Naive thymus-derived CD8-positive, alpha-beta T cell (primary cell): ENCODE measurements around the gene ARHGEF38. TPM values are rescaled to one million over a fixed set of nuclear protein-coding genes. Genes with fewer than 3 reads are reported as not detected.

Source experiments
- ATAC-seq, 2 donors: fragments of 150-1000 bp; cut with Tn5 transposase in 1 of 2; sonication (Bioruptor Pico), chemical (Tn5 transposase) in 1 of 2; 1 replicate in 1 of 2; 2 replicates in 1 of 2; pipeline ENCODE4 v1.10.0; 2021; ENCODE audit warnings: mild to moderate bottlenecking in 2 of 2, moderate library complexity in 2 of 2
- POLR2A ChIA-PET: fragments of 350-600 bp; sonication (Branson Sonifier 250); formaldehyde crosslinking; loops from one replicate; lab custom pipeline; 2021; ENCODE audit warnings: antibody characterized with exemption; lab: Charles Lee
- DNase-seq, 10 donors: peaks; one replicate each; pipeline versions ENCODE4 v3.0.0 to v3.0.0-alpha.2; 2020 to 2022
- H3K27ac Mint-ChIP-seq, 10 donors: one replicate each; pipeline ENCODE4 v1.8.0; 2020 to 2022; ENCODE audit warnings: mild to moderate bottlenecking in 10 of 10, mixed read lengths in 10 of 10, moderate library complexity in 4 of 10, inconsistent platforms in 1 of 10
- H3K27me3 Mint-ChIP-seq, 5 donors: one replicate each; pipeline ENCODE4 v1.8.0; 2021 to 2022; ENCODE audit warnings: mixed read lengths in 5 of 5
- H3K36me3 Mint-ChIP-seq, 3 donors: one replicate each; pipeline ENCODE4 v1.8.0; 2020 to 2022; ENCODE audit warnings: mixed read lengths in 3 of 3, mild to moderate bottlenecking in 2 of 3, inconsistent platforms in 1 of 3
- H3K4me1 Mint-ChIP-seq, 4 donors: one replicate each; pipeline ENCODE4 v1.8.0; 2021 to 2022; ENCODE audit warnings: mixed read lengths in 4 of 4
- H3K4me3 Mint-ChIP-seq, 10 donors: one replicate each; pipeline ENCODE4 v1.8.0; 2020 to 2022; ENCODE audit warnings: mild to moderate bottlenecking in 10 of 10, mixed read lengths in 10 of 10, moderate library complexity in 6 of 10, inconsistent platforms in 1 of 10
- H3K9me3 Mint-ChIP-seq, 9 donors: one replicate each; pipeline ENCODE4 v1.8.0; 2020 to 2022; ENCODE audit warnings: mixed read lengths in 9 of 9, mild to moderate bottlenecking in 3 of 9, inconsistent platforms in 1 of 9, moderate library complexity in 1 of 9
- polyA plus RNA-seq, 3 donors: library from polyadenylated mRNA; unstranded; fragments of 300-500 nt; fragmentation: Illumina TruSeq; gene quantifications; one replicate each; pipeline ENCODE4 v1.2.3, GENCODE V29; 2021
- total RNA-seq, 8 experiments: library from RNA in 2 of 8; stranded (reverse) in 2 of 8; gene quantifications; one replicate each; pipeline ENCODE4 v1.2.3 and lab custom pipeline; 2021 to 2026

The ARHGEF38 gene
- total RNA-seq (not detected), polyA plus RNA-seq (not detected), total RNA-seq (lab: John Stamatoyannopoulos, UW) (0 to 0.07 (median 0) reads per million in 6 experiments)

GRCh38 chr4:105551965-105552746, at the start of gene ARHGEF38:
ARHGEF38 (plus strand) TSS chr4:105552620; CDS start chr4:105552766, 146 bp downstream.
- Mint-ChIP-seq H3K4me1 (peaks cover 0 to 7% (median under 1%) of the 10 kb centered on the region in 4 donors), H3K27ac (no peak within 1 kb of the TSS), H3K9me3 (no peaks in the 10 kb centered on the region), H3K27me3 (peaks cover 0 to 6% (median 3%) of the 10 kb centered on the region in 5 donors), H3K36me3 (no peaks in the 10 kb centered on the region), H3K4me3 (no peak within 1 kb of the TSS)
- no peak for DNase-seq
- ATAC-seq, result no peak
- POLR2A ChIA-PET, result no interaction called here

DNA sequence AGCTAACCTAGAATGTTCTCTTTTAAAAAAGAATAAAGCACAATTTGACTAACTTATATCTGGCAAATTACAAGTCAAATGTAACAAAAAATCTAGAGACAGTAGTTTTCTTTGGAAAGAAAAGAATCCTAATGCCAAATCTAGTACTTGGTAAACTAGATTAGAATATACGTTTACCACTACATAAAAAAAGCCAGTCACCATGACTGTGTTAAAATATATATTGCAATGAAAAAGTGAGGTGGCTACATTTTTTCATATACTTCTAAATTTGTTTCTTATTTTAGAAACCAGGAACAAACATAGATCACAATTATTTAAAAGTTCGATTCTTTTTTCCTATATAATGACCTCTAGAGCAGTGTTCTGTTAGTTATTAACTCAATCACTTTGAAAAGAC, 48.9 kb upstream of the ARHGEF38 start:
- ATAC-seq (no peak), DNase-seq (no peak)
- Mint-ChIP-seq H3K36me3 (no peaks in the 10 kb centered on the region), H3K4me3 (no peak overlapping the region), H3K4me1 (no peaks in the 10 kb centered on the region), H3K27ac (no peak overlapping the region), H3K9me3 (no peaks in the 10 kb centered on the region), H3K27me3 (peaks cover 0 to 8% (median 4%) of the 10 kb centered on the region in 5 donors)
- POLR2A ChIA-PET, result no interaction called here

DNA sequence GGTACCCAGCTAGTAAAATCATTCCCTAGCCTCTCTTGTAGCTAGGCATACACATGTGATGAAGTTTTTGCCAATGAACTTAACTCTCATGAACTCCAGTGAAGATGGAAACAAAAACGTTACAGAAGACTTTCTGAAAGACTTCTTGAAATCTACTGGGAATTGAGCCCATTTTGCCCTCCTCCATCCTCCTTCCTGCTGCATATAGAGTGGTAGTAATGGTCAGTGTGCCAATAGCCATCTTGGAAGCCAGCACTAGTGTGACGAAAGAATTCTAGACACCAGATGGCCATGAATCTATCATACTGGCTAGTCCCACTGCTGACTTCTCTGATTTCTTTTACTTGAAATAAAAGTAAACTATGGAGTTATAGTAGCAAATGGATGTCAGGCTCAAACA, 47.7 kb upstream of the ARHGEF38 start:
- POLR2A ChIA-PET, result no interaction called here
- no peaks in the 10 kb centered on the region for H3K4me1 Mint-ChIP-seq
- no peaks in the 10 kb centered on the region for H3K36me3 Mint-ChIP-seq
- ATAC-seq (no peak), DNase-seq (no peak)
- no peaks in the 10 kb centered on the region for H3K9me3 Mint-ChIP-seq
- H3K27ac Mint-ChIP-seq, result no peak overlapping the region
- no peak overlapping the region for H3K4me3 Mint-ChIP-seq
- peaks cover 0 to 11% (median 3%) of the 10 kb centered on the region in 5 donors for H3K27me3 Mint-ChIP-seq

- POLR2A ChIA-PET, result no interaction called here
- no peak overlapping the region for H3K27ac Mint-ChIP-seq
- peaks cover 0 to 18% (median 3%) of the 10 kb centered on the region in 5 donors for H3K27me3 Mint-ChIP-seq
- H3K9me3 Mint-ChIP-seq, result peaks cover 0 to 12% (median 3%) of the 10 kb centered on the region in 9 donors
- peaks cover 0 to 11% (median 0%) of the 10 kb centered on the region in 3 donors for H3K36me3 Mint-ChIP-seq
- DNase-seq (no peak), ATAC-seq (no peak)
- H3K4me3 Mint-ChIP-seq, result no peak overlapping the region
- H3K4me1 Mint-ChIP-seq, result no peaks in the 10 kb centered on the region
Observed at GRCh38 chr4:105509291-105509690, 43.1 kb upstream of the ARHGEF38 start.

- Mint-ChIP-seq H3K9me3 (peaks cover 0 to 15% (median 3%) of the 10 kb centered on the region in 9 donors), H3K36me3 (peaks cover 0 to 13% (median 0%) of the 10 kb centered on the region in 3 donors), H3K27ac (no peak overlapping the region), H3K4me3 (no peak overlapping the region), H3K27me3 (peaks cover 0 to 18% (median 3%) of the 10 kb centered on the region in 5 donors), H3K4me1 (no peaks in the 10 kb centered on the region)
- no peak for DNase-seq
- no peak for ATAC-seq
- POLR2A ChIA-PET, result no interaction called here
Observed at GRCh38 chr4:105509714-105510113, 42.7 kb upstream of the ARHGEF38 start.

GRCh38 chr4:105510245-105510644, 42.2 kb upstream of the ARHGEF38 start:
- POLR2A ChIA-PET, result no interaction called here
- H3K4me3 Mint-ChIP-seq, result no peak overlapping the region
- no peak for ATAC-seq
- peaks cover 0 to 18% (median 3%) of the 10 kb centered on the region in 5 donors for H3K27me3 Mint-ChIP-seq
- H3K4me1 Mint-ChIP-seq, result no peaks in the 10 kb centered on the region
- peaks cover 0 to 13% (median 0%) of the 10 kb centered on the region in 3 donors for H3K36me3 Mint-ChIP-seq
- H3K9me3 Mint-ChIP-seq, result peaks cover 0 to 21% (median 7%) of the 10 kb centered on the region in 9 donors
- no peak for DNase-seq
- H3K27ac Mint-ChIP-seq, result no peak overlapping the region

GRCh38 chr4:105520819-105521790, 31.3 kb upstream of the ARHGEF38 start:
- POLR2A ChIA-PET, result no interaction called here
- peaks cover 4 to 25% (median 12%) of the 10 kb centered on the region in 5 donors for H3K27me3 Mint-ChIP-seq
- H3K9me3 Mint-ChIP-seq, result peaks cover 0 to 6% (median 0%) of the 10 kb centered on the region in 9 donors
- no peak overlapping the region for H3K27ac Mint-ChIP-seq
- ATAC-seq, result no peak
- H3K4me1 Mint-ChIP-seq, result no peaks in the 10 kb centered on the region
- H3K36me3 Mint-ChIP-seq, result no peaks in the 10 kb centered on the region
- peak in 4 of 10 donors; percentile 2 to 23 (median 5) for DNase-seq
- H3K4me3 Mint-ChIP-seq, result no peak overlapping the region

GRCh38 chr4:105526656-105527055, 25.8 kb upstream of the ARHGEF38 start:
- peaks cover 12 to 30% (median 19%) of the 10 kb centered on the region in 5 donors for H3K27me3 Mint-ChIP-seq
- H3K27ac Mint-ChIP-seq, result no peak overlapping the region
- peaks cover 0 to 1% (median 0%) of the 10 kb centered on the region in 9 donors for H3K9me3 Mint-ChIP-seq
- POLR2A ChIA-PET, result no interaction called here
- ATAC-seq, result no peak
- H3K4me1 Mint-ChIP-seq, result no peaks in the 10 kb centered on the region
- no peaks in the 10 kb centered on the region for H3K36me3 Mint-ChIP-seq
- no peak for DNase-seq
- H3K4me3 Mint-ChIP-seq, result no peak overlapping the region

GRCh38 chr4:105527081-105527480, 25.3 kb upstream of the ARHGEF38 start:
- no peak for DNase-seq
- Mint-ChIP-seq H3K27ac (no peak overlapping the region), H3K4me1 (no peaks in the 10 kb centered on the region), H3K9me3 (peaks cover 0 to 1% (median 0%) of the 10 kb centered on the region in 9 donors), H3K27me3 (peaks cover 12 to 30% (median 19%) of the 10 kb centered on the region in 5 donors), H3K4me3 (no peak overlapping the region), H3K36me3 (no peaks in the 10 kb centered on the region)
- POLR2A ChIA-PET, result no interaction called here
- no peak for ATAC-seq

DNA sequence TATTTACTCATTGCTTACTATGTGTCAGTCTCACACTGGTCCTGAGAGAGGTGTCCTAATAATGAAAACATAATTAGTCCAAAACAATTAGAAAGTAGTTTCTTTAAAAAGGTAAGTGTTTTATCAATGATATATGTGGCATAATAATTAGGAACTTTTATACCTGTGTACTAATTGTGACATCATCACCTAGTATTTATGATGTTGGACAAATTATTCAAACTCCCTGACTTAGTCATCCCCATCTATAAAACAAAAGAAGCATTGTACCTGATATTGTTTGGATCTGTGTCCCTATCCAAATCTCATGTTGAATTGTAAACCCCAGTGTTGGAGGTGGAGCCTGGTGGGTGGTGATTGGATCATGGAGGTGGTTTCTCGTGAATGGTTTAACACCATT, 15.8 kb upstream of the ARHGEF38 start:
- ATAC-seq, result no peak
- DNase-seq, result no peak
- Mint-ChIP-seq H3K4me3 (no peak overlapping the region), H3K9me3 (peaks cover 0 to 7% (median 0%) of the 10 kb centered on the region in 9 donors), H3K36me3 (no peaks in the 10 kb centered on the region), H3K27ac (no peak overlapping the region), H3K4me1 (no peaks in the 10 kb centered on the region), H3K27me3 (peaks cover 0 to 9% (median 4%) of the 10 kb centered on the region in 5 donors)
- POLR2A ChIA-PET, result no interaction called here

DNA sequence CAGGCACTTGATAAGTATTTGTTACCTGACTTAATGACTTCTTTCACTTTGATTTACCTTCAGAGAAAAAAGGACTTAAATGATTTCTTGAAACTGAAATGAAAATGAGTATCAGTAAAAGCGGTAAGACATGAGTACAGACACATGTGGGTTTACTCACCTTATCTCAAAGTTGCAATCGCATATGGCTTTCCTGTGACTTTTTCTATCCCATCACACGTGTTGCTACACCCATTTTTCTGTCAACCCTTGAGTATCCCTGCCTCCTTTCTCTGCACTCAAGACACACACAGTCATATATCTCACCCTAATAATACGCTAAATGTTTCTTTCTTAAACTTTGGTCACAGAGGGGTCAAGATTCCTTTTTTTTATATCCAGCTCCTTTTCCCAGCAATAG, 11.0 kb upstream of the ARHGEF38 start:
- POLR2A ChIA-PET, result no interaction called here
- DNase-seq, result no peak
- no peak for ATAC-seq
- Mint-ChIP-seq H3K4me1 (no peaks in the 10 kb centered on the region), H3K9me3 (peaks cover 0 to 7% (median 0%) of the 10 kb centered on the region in 9 donors), H3K36me3 (no peaks in the 10 kb centered on the region), H3K27ac (no peak overlapping the region), H3K4me3 (no peak overlapping the region), H3K27me3 (peaks cover 0 to 9% (median 4%) of the 10 kb centered on the region in 5 donors)

DNA sequence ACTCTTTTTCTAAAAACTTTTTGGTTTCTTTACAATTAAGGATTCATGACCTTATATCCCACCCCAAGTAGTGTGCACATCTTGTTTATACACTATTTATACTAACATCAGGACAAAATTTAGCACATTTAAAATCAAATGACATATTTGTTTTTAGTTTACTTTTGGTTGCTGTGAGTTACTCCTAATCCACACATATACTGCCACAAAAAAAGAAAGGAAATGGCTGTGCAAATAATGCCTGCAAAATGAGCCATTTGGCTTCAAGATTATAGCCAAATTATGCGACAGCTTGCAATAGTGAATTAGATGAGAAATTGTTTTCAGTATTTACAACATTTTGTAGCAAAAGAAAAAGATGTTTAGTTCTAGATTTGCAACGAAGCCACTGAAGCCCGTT, 10.4 kb upstream of the ARHGEF38 start:
- ATAC-seq, result no peak
- no peak for DNase-seq
- POLR2A ChIA-PET, result no interaction called here
- H3K36me3 Mint-ChIP-seq, result no peaks in the 10 kb centered on the region
- peaks cover 0 to 7% (median 0%) of the 10 kb centered on the region in 9 donors for H3K9me3 Mint-ChIP-seq
- peaks cover 0 to 8% (median 3%) of the 10 kb centered on the region in 5 donors for H3K27me3 Mint-ChIP-seq
- H3K4me1 Mint-ChIP-seq, result no peaks in the 10 kb centered on the region
- H3K4me3 Mint-ChIP-seq, result no peak overlapping the region
- no peak overlapping the region for H3K27ac Mint-ChIP-seq
